HepG2 (cell line): ENCODE results near the gene PCDHGA1.

Experiments
- JUND ChIP-seq: sonication (generic); formaldehyde crosslinking; IDR thresholded peaks from 2 replicates; pipeline ENCODE4 v1.8.0; 2022; ENCODE audit warnings: mild to moderate bottlenecking, missing genetic modification reagents
- MXI1 ChIP-seq: IDR thresholded peaks from 3 replicates; pipeline ENCODE4 v1.6.1; 2012; ENCODE audit warnings: low read depth, low read length, inconsistent platforms, borderline replicate concordance
- PHB2 ChIP-seq: fragments of 450-650 bp; IDR thresholded peaks from 2 replicates; pipeline ENCODE4 v1.6.1; 2018; ENCODE audit not compliant: partially characterized antibody
- RFX5 ChIP-seq: IDR thresholded peaks from 2 replicates; pipeline ENCODE4 v1.6.1; 2011; ENCODE audit warnings: low read depth, low read length, improper control_type of control experiment
- SIN3A ChIP-seq: IDR thresholded peaks from 2 replicates; pipeline ENCODE4 v1.6.1; 2011; ENCODE audit warnings: low read depth, mild to moderate bottlenecking, control low read depth, low read length, borderline replicate concordance
- ZFX ChIP-seq: sonication (generic); formaldehyde crosslinking; IDR thresholded peaks from 2 replicates; pipeline ENCODE4 v1.4.0; 2020; ENCODE audit warnings: mild to moderate bottlenecking, low read depth, missing genetic modification reagents, moderate library complexity
- ZNF782 ChIP-seq: sonication (generic); formaldehyde crosslinking; IDR thresholded peaks from 2 replicates; pipeline ENCODE4 v1.4.0; 2020; ENCODE audit warnings: missing genetic modification reagents, mild to moderate bottlenecking, borderline replicate concordance
- TF ChIP-seq, protein P1 (sequence below): sonication (generic); formaldehyde crosslinking; IDR thresholded peaks from 2 replicates; pipeline ENCODE4 v1.5.0; 2020; ENCODE audit warnings: mild to moderate bottlenecking, missing genetic modification reagents, moderate library complexity
- TF ChIP-seq, protein P2 (sequence below): sonication (generic); formaldehyde crosslinking; IDR thresholded peaks from 2 replicates; pipeline ENCODE4 v1.8.0; 2022; ENCODE audit warnings: mild to moderate bottlenecking, missing genetic modification reagents

DNA sequence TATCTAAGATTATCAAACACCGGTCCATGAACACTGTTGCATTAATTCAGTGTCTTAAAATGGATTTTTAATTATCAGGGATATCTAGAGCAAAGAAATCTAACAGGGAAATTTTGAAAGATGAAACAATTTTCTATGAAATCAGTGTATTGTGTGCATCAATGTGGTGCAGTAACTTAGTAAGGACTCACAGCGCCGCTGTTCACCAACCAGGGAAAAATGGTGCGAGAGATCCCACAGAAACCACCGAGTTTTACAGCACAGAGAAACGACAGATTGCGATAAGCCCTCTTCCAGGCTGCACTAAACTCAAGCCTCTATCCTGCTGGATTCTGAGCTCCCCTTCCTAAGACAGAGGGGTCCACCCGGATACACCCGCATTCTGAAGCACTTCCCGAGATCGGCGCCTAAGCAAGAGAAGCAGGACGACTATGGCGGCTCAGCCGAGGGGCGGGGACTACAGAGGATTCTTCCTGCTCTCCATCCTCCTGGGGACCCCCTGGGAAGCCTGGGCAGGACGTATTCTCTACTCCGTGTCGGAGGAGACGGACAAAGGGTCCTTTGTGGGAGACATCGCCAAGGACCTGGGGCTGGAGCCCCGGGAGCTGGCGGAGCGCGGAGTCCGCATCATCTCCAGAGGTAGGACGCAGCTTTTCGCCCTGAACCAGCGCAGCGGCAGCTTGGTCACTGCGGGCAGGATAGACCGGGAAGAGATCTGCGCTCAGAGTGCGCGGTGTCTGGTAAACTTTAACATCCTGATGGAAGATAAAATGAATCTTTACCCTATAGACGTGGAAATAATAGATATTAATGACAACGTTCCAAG is 52.4 kb downstream of the PCDHGA1 start, which contains the start of gene PCDHGA7:
- TF ChIP-seq RFX5 (no peak), SIN3A (no peak), PHB2 (no peak), ZFX (CRISPR knock-in tag) (no peak), ZNF782 (CRISPR knock-in tag) (no peak), MXI1 (no peak), JUND (no peak)
- TF ChIP-seq, protein P1, sequence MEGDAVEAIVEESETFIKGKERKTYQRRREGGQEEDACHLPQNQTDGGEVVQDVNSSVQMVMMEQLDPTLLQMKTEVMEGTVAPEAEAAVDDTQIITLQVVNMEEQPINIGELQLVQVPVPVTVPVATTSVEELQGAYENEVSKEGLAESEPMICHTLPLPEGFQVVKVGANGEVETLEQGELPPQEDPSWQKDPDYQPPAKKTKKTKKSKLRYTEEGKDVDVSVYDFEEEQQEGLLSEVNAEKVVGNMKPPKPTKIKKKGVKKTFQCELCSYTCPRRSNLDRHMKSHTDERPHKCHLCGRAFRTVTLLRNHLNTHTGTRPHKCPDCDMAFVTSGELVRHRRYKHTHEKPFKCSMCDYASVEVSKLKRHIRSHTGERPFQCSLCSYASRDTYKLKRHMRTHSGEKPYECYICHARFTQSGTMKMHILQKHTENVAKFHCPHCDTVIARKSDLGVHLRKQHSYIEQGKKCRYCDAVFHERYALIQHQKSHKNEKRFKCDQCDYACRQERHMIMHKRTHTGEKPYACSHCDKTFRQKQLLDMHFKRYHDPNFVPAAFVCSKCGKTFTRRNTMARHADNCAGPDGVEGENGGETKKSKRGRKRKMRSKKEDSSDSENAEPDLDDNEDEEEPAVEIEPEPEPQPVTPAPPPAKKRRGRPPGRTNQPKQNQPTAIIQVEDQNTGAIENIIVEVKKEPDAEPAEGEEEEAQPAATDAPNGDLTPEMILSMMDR (CRISPR knock-in tag), result no peak
- TF ChIP-seq, protein P2, sequence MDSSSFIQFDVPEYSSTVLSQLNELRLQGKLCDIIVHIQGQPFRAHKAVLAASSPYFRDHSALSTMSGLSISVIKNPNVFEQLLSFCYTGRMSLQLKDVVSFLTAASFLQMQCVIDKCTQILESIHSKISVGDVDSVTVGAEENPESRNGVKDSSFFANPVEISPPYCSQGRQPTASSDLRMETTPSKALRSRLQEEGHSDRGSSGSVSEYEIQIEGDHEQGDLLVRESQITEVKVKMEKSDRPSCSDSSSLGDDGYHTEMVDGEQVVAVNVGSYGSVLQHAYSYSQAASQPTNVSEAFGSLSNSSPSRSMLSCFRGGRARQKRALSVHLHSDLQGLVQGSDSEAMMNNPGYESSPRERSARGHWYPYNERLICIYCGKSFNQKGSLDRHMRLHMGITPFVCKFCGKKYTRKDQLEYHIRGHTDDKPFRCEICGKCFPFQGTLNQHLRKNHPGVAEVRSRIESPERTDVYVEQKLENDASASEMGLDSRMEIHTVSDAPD (CRISPR knock-in tag), result no peak
